ENCODE results near the gene LHFPL2.

Gene LHFPL2

DNA sequence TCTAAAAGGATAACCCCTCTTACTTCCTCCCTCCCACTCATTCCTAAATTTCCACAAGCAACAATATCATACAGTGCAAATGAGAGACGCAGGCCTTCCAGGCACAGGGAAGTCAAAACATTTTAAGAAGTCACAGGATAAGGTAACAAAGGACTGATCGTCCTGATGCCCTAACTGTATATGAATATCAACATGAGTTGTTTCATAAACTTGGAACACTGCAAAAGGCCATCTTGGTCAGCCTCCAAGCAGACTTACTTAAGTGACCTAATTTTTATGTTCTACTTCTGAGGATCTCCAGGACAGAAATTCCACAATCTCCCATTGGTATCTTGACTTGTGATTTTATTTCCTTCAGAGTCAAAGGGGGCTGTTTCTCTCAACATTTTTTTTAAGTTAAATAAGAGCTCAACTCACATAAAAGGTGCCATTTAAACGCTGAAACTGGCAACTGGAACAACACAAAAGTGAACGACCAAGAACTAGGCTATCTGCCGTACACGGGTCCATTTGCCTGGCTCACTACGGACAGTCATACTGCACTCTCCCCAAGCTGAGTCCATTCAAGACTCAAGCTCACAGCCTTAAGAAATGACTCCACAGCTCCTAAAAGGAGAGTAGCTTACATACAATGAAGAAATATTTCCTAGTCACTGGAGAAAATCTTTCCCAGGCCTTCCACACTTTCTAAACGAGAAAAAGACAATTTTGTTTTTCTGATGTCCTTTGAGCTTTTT is 71.3 kb downstream of the LHFPL2 start:
- DNase-seq (ENCODE audit: low read depth) = no peak
- no peak for TF ChIP-seq CTCF (IDR thresholded peaks at IDR 0.05; ENCODE audit: low read length, missing control alignments)
- H3K4me3 ChIP-seq (replicated peaks; ENCODE audit: low read depth, low read length) = no peak overlapping the region

DNA sequence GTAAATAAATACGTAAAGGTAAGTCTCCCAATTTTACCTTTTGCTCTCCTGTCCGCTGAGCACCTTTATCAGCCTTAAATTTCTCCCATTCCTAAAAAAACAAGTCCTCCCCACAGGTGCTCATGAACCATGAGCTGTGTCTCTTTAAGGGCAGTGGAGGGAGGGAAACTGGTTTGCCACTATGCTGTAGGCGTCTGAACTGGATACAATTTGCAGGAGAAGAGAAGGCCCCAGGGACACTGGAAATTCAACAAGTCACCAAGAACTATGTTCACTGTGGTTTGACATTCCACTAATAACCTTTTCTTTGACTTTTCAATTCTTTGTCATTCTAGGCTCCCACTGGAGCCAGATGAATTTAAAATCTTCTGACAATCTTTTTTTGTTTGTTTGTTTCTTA is 72.2 kb downstream of the LHFPL2 start:
- no peak for TF ChIP-seq CTCF (IDR thresholded peaks at IDR 0.05; ENCODE audit: low read length, missing control alignments)
- no peak overlapping the region for H3K4me3 ChIP-seq (replicated peaks; ENCODE audit: low read depth, low read length)
- no peak for DNase-seq (ENCODE audit: low read depth)

DNA sequence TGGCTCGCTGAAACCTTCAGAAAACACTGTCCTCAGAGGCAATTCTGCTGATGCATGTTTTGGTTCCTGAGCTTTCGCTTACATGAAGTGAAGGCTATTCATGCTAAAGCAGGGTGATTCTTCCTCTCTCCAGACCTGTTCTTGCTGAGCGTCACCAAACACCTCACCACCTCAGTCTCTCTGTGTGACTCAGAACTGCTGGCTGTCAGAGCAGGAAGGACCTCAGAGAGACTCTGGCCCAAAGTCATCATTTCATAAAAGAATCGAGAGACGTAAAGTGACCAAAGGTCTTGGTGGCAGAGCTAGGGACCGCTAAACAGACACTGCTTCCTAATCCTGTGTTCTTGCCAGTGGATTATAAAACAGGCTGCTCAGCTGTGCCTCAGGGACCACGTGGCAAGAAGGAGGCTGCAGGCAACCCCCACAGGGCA is 73.8 kb downstream of the LHFPL2 start:
- DNase-seq (ENCODE audit: low read depth) = no peak
- TF ChIP-seq CTCF (IDR thresholded peaks at IDR 0.05; ENCODE audit: low read length, missing control alignments) = no peak
- no peak overlapping the region for H3K4me3 ChIP-seq (replicated peaks; ENCODE audit: low read depth, low read length)

GRCh38 chr5:78574131-78574673 is 74.4 kb downstream of the LHFPL2 start:
- no peak overlapping the region for H3K4me3 ChIP-seq (replicated peaks; ENCODE audit: low read depth, low read length)
- no peak for TF ChIP-seq CTCF (IDR thresholded peaks at IDR 0.05; ENCODE audit: low read length, missing control alignments)
- DNase-seq (ENCODE audit: low read depth) = no peak

- no peak for TF ChIP-seq CTCF (IDR thresholded peaks at IDR 0.05; ENCODE audit: low read length, missing control alignments)
- H3K4me3 ChIP-seq (replicated peaks; ENCODE audit: low read depth, low read length) = no peak overlapping the region
- no peak for DNase-seq (ENCODE audit: low read depth)
Observed at GRCh38 chr5:78573318-78573717, 75.3 kb downstream of the LHFPL2 start.

- no peak overlapping the region for H3K4me3 ChIP-seq (replicated peaks; ENCODE audit: low read depth, low read length)
- TF ChIP-seq CTCF (IDR thresholded peaks at IDR 0.05; ENCODE audit: low read length, missing control alignments) = no peak
- no peak for DNase-seq (ENCODE audit: low read depth)
Observed at GRCh38 chr5:78570646-78571045, 77.9 kb downstream of the LHFPL2 start.

DNA sequence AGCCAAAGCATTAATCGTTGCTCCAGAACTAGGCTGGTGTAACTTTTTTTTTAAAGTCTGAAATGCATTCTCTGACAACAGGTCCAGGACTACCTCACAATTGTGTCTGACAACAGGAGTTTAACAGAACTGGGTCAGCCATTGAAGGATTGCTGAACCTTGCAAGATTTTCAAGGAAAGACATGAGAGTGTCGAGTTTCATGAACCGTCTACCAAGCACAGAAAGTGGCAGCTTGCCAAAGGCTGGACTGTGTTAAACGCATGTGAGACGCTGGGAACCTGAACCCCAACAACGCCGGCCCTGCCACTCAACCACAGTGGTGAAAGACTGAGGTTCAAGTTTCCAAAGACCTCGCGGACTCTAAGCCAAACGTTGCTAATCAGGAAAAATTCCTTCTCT is 79.1 kb downstream of the LHFPL2 start:
- H3K4me3 ChIP-seq (replicated peaks; ENCODE audit: low read depth, low read length) = no peak overlapping the region
- no peak for TF ChIP-seq CTCF (IDR thresholded peaks at IDR 0.05; ENCODE audit: low read length, missing control alignments)
- DNase-seq (ENCODE audit: low read depth) = peak; percentile 89

Measured in fibroblast of pulmonary artery (primary cell).